ENCODE measurements around the gene TRIM24. TPM values are rescaled to one million over a fixed set of nuclear protein-coding genes. Genes with fewer than 3 reads are reported as not detected.
"Not testable (repeated sequence)": the region's sequence is repeated elsewhere in the genome, so short reads cannot be mapped to it uniquely, and the experiment has no call there.

Gene TRIM24
- total and polyA plus RNA-seq, 10 donors = 5.2 to 22.3 (median 15.3) TPM

- intact Hi-C loops (cut with DNase I; ENCODE audit: low total_unique reads) = no loop called here
- no peaks in the 10 kb centered on the region for H3K9me3 ChIP-seq
- 93 to 100% (median 96%) methylated on average over 1 of the region's 1 CpG for WGBS, 5 donors
- no peak overlapping the region for H3K27ac ChIP-seq
- H3K27me3 ChIP-seq (replicated peaks in 1 of 7) = no peaks in the 10 kb centered on the region
- H3K4me1 ChIP-seq = peaks cover 0 to 72% (median 21%) of the 10 kb centered on the region in 6 donors
- H3K4me3 ChIP-seq = no peak overlapping the region
- H3K36me3 ChIP-seq = no peaks in the 10 kb centered on the region
- no peak for DNase-seq
- TF ChIP-seq CTCF (IDR thresholded peaks at IDR 0.05 in 8 of 11, conservative IDR thresholded peaks at IDR 0.05 in 3 of 11) (no peak), POLR2AphosphoS5 (IDR thresholded peaks at IDR 0.05) (no peak), POLR2A (IDR thresholded peaks at IDR 0.05) (no peak)
These were observed 18.4 kb downstream of the TRIM24 start for GRCh38 chr7:138478499-138478908.

- Histone ChIP-seq H3K4me3 (no peak overlapping the region), H3K4me1 (peaks cover 0 to 71% (median 22%) of the 10 kb centered on the region in 6 donors), H3K27me3 (replicated peaks in 1 of 7) (no peaks in the 10 kb centered on the region), H3K9me3 (peaks cover 0 to 5% (median 2%) of the 10 kb centered on the region in 8 donors), H3K27ac (no peak overlapping the region), H3K36me3 (no peaks in the 10 kb centered on the region)
- no peak for TF ChIP-seq POLR2A (IDR thresholded peaks at IDR 0.05)
- TF ChIP-seq CTCF (IDR thresholded peaks at IDR 0.05 in 8 of 11, conservative IDR thresholded peaks at IDR 0.05 in 3 of 11) = no peak
- no peak for TF ChIP-seq POLR2AphosphoS5 (IDR thresholded peaks at IDR 0.05)
- 55 to 71% (median 68%) methylated on average over 4 of the region's 4 CpGs for WGBS, 5 donors
- intact Hi-C loops (cut with DNase I; ENCODE audit: low total_unique reads) = no loop called here
- no peak for DNase-seq
These were observed 20.5 kb downstream of the TRIM24 start for GRCh38 chr7:138480527-138480926.

GRCh38 chr7:138481447-138482380 is 21.7 kb downstream of the TRIM24 start:
- peaks cover 0 to 66% (median 21%) of the 10 kb centered on the region in 6 donors for H3K4me1 ChIP-seq
- H3K4me3 ChIP-seq = no peak overlapping the region
- TF ChIP-seq CTCF (IDR thresholded peaks at IDR 0.05 in 8 of 11, conservative IDR thresholded peaks at IDR 0.05 in 3 of 11) = no peak
- no peak for TF ChIP-seq POLR2AphosphoS5 (IDR thresholded peaks at IDR 0.05)
- no peak for TF ChIP-seq POLR2A (IDR thresholded peaks at IDR 0.05)
- H3K27ac ChIP-seq = no peak overlapping the region
- H3K36me3 ChIP-seq = no peaks in the 10 kb centered on the region
- H3K9me3 ChIP-seq = peaks cover 0 to 10% (median 3%) of the 10 kb centered on the region in 8 donors
- H3K27me3 ChIP-seq (replicated peaks in 1 of 7) = no peaks in the 10 kb centered on the region
- intact Hi-C loops (cut with DNase I; ENCODE audit: low total_unique reads) = no loop called here
- 66 to 78% (median 68%) methylated on average over 11 of the region's 11 CpGs for WGBS, 5 donors
- DNase-seq = no peak

- Histone ChIP-seq H3K27me3 (replicated peaks in 1 of 7) (no peaks in the 10 kb centered on the region), H3K27ac (no peak overlapping the region), H3K4me1 (peaks cover 0 to 50% (median 15%) of the 10 kb centered on the region in 6 donors), H3K4me3 (no peak overlapping the region), H3K9me3 (peaks cover 0 to 10% (median 3%) of the 10 kb centered on the region in 8 donors), H3K36me3 (no peaks in the 10 kb centered on the region)
- no peak for TF ChIP-seq POLR2AphosphoS5 (IDR thresholded peaks at IDR 0.05)
- WGBS, 5 donors = 68 to 87% (median 76%) methylated on average over 2 of the region's 2 CpGs
- DNase-seq = no peak
- intact Hi-C loops (cut with DNase I; ENCODE audit: low total_unique reads) = no loop called here
These were observed 23.5 kb downstream of the TRIM24 start for GRCh38 chr7:138483531-138483930.

GRCh38 chr7:138485508-138485907 is 25.4 kb downstream of the TRIM24 start:
- DNase-seq; H3K4me3 ChIP-seq; H3K27ac ChIP-seq; H3K9me3 ChIP-seq; H3K36me3 ChIP-seq; intact Hi-C loops (cut with DNase I; ENCODE audit: low total_unique reads); H3K27me3 ChIP-seq (replicated peaks in 1 of 7): not testable (repeated sequence)
- H3K4me1 ChIP-seq = peaks cover 0 to 32% (median 9%) of the 10 kb centered on the region in 6 donors
- WGBS, 5 donors = 95 to 100% (median 100%) methylated on average over 1 of the region's 1 CpG

- H3K4me1 ChIP-seq = peaks cover 0 to 13% (median 0%) of the 10 kb centered on the region in 6 donors
- DNase-seq; H3K36me3 ChIP-seq; H3K4me3 ChIP-seq; H3K27me3 ChIP-seq (replicated peaks in 1 of 7); H3K27ac ChIP-seq; intact Hi-C loops (cut with DNase I; ENCODE audit: low total_unique reads); H3K9me3 ChIP-seq: not testable (repeated sequence)
- WGBS, 5 donors = 89 to 100% (median 92%) methylated on average over 6 of the region's 6 CpGs
These were observed 29.1 kb downstream of the TRIM24 start for GRCh38 chr7:138489139-138489538.

Data from spleen (tissue), 11 donors.